ENCODE data around the gene CYP4B1.

CYP4B1 gene

DNA sequence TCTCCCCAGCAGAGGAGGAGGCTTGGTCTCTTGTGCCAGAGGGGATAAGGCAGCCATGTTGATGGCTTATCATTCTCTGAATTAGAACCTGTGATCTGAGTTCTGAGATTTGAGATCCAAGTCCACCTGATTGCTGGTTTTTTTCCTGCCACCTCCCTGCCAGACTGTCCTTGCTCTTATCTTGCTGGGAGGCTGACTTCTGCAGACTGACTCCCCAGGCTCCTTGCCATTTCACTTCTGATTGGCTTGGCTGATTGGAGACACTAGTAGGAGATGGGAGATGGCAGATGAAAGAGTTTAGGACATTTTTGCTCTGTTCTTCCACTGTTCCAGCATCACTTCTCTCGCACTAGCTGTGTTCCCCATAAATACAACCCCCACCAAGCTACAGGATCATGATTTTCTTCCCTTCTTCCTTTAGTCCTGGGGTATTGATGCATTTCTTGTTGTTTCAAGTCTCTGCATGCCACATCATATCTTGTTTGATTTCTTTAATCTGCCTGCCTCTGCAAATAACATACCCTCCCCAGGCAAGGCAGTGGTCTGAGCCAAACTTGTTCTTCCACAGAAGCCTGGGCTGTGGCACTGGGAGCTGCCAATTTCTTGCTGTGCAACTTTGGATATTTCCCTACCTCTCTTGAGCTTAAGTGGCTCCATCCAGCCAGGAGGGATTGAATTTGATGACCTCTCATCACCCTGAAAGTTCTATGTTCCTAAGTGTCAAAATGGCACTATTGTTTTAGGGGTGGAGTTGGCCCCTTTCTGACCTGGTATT, 963 bp upstream of the CYP4B1 start:
- no peak for DNase-seq (ENCODE audit: low read depth in 2 of 2)

DNA sequence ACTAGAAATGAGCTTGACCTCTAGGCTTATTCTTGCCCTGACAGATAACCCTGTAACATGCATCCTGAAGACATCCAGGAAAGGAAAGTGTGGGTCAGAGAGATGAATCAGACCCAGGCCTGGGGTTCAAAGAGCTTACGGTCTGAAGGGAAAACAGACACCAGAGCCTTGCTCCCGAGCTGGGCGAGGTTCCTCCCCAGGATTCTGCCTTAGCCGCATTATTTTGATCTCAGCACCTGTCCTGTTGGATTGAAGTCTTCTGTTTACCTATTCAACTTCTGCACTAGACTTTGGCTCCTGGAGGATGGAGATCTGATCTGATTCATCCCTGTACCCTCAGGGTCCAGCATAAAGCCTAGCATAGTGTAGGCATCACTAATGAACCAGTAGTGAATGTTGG, 1.9 kb downstream of the CYP4B1 start:
- DNase-seq (ENCODE audit: low read depth in 2 of 2), result no peak

DNA sequence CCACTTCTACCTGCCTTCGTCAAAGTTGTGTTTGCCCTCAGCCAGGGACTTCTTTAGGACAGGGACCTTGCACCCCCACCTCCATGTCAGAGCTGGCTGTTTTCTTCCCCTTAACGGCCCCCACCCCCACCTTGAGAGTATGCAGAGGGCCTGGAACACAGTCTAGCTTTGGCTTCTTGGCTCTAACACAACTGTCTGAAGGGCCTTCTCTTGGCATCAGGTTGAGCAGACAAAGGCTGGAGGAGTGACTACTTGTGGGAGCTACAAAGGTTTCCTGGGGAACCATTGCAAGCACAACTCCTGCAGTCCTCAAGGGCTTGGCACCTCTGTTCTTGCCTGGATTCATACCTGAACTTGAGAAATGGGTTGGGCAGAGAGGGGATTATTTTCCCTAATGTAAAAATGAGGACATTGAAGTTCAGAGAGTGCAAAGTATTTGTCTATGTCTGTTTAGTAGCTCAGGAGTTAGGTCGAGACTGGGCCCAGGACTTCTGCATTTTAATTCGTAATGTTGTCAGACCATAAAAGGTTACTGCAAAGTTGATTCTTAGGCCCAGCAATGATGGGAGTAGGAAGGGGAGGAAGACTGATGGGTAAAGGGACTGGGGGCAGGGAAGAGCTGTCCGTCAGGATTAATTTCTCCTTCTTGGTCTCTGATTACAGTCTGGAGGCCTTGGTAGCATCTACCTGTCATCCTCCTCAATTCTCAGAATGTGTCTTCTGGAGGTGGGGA, 2.6 kb downstream of the CYP4B1 start:
- no peak for DNase-seq (ENCODE audit: low read depth in 2 of 2)

DNA sequence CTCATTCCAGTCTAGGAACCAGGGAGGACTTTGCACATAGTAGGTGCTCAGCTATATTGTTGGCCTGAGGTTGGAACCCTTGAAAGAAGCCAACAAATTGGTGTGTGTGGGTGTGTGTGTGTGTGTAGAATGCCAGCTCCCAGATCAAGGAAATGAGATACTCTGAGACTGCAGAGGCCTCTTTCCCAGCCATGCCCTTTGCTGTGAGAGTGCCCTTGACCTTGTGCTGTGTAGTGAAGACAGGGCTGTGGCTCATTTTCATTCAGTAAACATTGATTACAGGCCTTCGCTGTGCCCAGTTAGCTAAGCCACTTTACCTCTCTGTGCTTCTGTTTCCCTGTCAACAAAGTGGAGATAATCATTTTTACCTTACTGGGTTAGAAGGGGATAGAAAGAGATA, 3.2 kb downstream of the CYP4B1 start:
- DNase-seq (ENCODE audit: low read depth in 2 of 2), result no peak

DNA sequence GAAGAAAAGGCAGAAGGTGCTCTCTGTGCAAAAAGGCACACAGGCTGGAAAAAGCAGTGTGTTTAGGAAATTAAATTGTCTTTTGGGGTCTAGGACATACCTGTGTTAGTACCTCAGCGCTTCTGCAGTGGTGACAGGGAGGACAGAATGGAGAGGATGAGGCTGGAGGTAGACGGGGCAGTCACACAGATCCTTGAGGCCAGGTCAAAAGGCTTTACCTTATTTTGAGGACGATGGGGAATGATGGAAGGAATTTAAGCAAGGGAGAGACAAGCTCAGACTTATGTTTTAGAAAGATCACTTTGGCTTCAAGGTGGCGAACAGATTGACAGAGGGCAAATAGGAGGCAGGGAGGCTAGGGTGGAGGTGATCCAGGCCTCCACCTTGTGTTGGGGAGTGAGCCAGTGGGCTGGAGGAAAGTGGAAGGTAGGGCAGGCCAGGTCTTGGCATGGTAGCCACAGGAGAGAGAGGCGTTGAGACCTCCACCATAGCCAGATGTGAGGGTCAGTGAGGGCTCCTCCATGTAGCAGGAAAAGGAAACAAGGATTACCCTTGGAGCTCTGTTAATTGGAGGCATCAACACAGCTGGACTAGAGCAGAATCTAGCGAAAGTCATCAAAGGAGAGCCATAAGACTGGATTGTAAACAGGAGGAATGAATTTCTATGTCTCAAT, 4.2 kb downstream of the CYP4B1 start:
- no peak for DNase-seq (ENCODE audit: low read depth in 2 of 2)

DNA sequence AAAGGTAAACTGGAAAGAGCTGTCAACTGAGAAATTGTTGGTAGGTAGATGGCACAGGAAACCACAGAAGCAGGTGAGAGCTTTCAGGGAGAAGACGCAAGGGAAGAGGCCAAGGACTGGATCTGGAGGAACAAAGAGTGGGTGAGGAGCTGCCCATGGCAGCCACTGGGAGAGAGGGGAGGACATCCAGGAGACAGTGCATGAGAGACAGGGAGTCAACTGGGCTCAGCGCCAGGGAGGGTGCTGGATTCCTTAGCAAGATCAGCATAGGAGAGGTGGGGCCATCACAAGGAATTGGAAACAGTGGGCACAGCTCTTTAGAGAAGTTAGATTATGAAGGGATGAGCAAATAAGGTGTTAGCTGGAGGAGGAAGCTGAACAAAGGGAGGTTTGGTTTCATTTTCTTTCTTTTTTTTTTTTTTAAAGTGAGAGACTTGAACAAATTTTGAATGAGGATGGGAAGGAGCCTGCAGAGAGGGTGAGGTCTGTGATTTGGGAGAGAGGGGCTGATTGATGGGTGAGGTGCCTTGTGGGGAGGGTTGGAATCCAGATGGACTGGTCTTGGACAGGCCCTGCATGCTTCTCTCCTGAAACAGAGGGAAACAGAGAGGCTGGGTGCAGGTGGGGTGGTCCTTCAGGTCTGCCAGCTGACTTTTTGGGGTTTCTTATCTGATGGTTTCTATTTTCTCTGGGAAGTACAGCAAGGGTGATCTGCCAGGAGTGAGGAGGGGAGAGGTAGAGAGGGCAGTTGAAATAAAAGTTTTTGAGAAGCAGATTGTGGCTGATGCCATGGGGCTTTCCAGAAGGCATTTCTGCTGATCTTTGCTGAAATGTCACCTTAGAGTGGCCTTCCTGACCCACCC, 5.4 kb downstream of the CYP4B1 start:
- DNase-seq (ENCODE audit: low read depth in 2 of 2), result no peak

DNA sequence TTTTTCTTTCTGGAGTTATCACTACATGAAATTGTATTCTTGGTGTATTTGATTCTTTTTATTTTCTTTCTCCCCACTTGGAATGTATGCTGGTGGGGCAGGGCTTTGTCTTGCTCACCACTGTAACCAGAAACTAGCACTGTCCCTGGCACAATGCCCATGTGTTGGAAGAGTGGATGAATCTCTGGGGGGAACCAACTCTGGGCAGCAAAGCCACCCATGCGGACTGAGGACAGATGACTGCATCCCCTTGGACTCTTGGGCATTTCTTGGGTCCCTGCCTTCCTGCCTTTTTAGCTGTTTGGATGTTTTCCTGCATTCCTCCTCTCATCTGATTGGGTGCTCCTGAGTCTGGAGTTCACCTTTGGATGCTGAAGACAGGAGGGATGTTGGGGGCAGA, 6.1 kb downstream of the CYP4B1 start:
- no peak for DNase-seq (ENCODE audit: low read depth in 2 of 2)

DNA sequence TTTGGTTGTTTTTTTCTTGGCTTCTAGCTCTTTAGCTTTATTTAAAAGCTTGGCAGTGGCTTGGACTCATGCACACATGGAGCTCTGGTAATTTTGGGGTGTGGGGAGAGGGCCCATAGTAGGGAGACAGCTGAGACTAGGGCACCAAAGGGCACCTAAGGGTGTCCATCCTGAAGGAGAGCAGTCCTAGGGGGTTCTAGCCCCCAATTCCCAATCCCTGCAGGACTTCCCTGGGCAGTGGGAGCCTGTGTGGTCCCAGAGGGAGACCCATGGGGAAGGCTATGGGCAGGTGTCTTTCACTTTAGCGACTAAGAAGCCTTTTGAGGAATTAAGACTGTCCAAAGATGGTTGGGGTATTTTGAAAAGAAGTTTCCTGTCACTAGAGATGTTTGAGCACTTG, 6.9 kb downstream of the CYP4B1 start:
- no peak for DNase-seq (ENCODE audit: low read depth in 2 of 2)

DNA sequence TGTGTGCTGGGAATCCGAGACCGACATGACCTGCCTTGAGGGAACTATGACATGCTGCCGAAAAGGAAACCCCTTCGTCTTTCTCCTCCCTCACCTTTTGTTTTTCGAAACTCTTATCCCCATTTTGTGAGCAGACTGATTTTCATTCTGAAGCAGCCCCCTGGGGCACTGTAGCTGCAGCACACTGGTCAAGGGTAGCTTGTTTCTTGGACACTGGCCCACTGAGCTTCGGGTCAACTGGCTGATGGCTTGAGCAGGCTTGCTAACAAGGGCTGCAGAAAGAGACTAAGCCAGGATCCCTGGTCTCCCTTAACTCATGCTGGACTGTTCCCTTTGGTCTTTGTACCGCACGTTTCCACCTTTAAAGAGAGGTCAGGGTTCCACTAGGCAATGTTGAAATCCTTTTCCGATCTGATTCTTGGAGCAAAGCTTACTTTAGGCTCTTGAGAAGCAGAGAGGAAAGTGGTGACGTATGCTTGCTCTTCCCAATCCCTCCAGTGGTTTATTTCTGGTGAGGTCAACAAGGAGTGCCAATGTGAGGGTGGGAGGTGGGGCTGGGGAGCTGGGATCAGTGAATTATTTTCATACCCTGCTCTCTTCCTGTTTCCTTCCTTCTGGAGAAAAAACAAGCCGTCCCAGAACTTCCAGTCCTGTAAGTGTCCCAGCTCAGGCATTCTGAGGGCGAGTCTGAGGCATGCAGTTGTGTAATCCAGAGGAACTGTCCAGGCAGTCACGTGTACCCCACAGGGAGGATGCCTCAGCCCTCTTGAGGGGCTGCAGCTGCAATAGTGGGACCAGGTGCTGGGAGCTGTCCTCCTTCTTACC, 7.6 kb downstream of the CYP4B1 start:
- DNase-seq (ENCODE audit: low read depth in 2 of 2), result no peak

DNA sequence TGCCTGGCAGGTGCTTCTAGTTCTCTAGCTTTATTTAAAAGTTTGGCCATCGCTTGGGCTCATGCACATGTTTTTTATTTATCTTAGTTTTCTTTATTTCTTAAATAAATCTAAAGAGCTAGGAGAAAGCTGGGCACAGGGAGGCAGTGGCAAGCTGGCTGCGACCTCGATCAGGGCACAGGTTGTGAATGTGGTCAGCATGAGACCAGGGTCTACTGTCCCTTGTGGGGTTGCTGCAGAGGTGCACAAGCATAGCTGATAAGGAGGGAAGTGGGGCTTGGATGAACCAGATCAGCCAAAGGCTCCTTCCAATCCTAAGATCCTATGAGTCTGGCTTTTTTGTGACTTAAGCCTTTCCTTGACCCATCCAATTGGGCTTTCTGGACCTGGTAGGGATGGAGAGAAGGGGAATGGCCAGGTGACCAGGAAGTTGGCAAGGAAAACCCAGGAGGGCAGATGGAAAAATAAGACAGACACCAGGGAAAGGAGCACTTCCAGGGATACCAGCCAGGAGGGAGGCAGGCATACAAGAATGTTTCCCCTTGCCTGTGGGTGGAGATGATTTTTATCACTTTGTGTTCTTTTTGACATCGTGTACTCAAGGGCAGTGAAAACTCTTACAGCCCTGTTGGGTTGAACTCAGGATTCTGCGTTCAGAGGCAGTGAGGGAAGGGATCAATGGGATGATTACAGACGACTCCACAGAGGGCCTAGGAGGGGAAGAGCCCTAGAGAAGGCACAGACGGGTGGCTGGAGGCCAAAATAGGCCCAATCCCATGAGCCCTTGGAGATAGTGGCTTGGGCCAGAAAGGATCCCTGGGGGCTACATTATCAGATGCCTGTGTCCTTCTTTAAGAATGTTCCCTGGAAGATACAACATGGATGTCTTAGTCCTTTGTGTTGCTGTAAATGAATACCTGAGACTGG, 8.5 kb downstream of the CYP4B1 start:
- DNase-seq (ENCODE audit: low read depth in 2 of 2), result no peak

DNA sequence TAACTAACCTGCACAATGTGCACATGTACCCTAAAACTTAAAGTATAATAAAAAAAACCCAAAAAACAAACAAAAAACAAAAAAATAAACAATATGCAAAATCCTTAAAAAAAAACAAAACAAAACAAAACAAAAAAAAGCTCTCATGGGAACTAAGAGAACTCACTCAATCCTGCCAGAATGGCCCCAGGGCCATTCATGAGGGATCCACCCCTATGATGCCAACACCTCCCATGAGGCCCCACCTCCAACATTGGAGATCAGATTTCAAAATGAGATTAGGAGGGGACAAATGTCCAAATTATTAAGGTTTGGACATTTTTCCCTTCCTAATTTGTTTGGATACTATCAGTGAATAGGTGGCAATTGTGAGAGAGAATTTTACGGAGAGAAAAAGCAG, 10.2 kb downstream of the CYP4B1 start:
- DNase-seq (ENCODE audit: low read depth in 2 of 2), result no peak

DNA sequence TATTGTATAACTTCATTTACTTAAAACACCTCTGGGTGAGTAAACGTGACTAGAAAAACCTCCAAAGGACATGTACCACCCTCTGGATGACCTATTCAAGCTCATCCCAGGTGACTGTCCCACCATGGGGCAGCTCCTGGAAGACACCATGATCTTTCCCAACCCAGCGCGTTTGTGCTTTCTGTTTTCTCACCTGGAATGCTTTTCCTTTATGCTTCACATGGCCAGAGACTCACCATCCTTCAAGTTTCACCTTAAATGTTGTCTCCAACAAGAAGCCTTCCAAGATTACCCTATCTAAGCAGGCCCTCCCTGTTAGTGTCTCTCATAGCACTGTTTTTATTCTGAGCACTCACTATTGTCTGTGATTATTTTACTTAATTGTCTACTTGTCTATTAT, 11.1 kb downstream of the CYP4B1 start:
- DNase-seq (ENCODE audit: low read depth in 2 of 2), result no peak

DNA sequence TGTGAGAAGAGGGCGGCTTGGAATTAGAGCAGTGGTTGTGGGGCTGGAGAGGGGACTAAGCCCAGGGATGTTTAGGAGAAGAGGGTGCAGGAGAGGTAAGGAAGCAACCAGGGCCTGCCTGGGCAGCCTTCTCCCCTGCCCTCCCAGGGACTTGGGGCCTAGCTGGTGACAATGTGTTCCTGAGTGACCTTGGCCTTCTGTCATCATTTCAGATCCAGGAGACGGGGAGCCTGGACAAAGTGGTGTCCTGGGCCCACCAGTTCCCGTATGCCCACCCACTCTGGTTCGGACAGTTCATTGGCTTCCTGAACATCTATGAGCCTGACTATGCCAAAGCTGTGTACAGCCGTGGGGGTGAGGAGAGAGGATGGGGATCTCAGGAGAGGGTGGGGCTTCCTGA, 11.8 kb downstream of the CYP4B1 start:
- DNase-seq (ENCODE audit: low read depth in 2 of 2), result no peak

DNA sequence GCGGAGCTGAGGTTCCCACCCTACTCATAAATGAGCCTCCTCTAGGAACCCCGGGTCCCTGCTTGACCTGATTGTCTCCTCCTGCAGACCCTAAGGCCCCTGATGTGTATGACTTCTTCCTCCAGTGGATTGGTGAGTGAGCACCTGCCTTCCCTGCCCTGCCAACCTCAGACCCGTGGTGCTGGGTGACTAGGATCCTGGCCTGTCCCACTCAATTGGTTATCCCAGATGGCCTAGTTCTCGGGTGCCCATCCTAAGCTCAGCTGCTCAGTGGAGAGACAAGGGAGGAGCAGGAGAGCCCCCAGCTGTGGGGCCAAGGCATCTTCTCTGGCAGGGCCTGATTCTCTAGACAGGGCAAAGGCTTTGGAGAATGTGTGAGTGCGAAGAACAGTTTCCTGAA, 12.2 kb downstream of the CYP4B1 start:
- no peak for DNase-seq (ENCODE audit: low read depth in 2 of 2)

DNA sequence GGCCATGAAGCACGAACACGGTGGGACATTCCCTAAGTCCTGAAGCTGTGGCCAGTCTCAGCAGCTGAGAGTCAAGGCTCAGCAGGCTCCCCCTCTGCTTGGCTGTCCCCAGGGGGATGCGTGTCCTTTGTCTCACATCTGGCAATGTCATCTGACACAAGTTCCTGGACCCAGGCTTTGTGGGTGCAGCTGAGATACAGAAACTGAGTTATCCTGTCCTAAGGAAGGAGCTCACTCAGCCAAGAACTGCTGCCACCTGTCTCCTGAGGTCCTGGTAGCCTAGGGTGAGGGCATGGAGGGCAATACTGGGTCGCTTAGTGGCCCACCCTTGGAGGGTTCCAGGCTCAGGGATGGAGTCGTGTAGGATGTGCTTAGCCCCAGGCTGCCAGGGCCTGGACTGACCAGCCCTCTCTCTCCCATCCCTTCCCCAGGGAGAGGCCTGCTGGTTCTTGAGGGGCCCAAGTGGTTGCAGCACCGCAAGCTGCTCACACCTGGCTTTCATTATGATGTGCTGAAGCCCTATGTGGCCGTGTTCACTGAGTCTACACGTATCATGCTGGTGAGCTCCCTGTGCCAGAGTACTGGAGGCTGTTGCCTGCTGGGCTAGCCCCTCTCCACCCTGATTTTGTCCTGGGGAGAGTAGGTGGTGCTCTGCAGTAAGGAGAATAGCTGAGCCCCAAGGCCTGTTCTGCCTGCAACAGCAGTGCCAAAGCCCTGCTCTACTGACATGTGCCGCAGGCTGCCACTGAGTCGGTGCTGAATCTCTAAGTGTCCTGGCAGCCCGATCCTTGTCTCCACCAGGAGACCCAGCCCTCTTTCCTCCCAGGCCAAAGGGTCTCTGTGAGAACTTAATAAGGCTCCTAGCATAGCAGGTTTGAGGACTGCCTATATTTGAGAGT, 13.5 kb downstream of the CYP4B1 start:
- DNase-seq (ENCODE audit: low read depth in 2 of 2), result no peak

DNA sequence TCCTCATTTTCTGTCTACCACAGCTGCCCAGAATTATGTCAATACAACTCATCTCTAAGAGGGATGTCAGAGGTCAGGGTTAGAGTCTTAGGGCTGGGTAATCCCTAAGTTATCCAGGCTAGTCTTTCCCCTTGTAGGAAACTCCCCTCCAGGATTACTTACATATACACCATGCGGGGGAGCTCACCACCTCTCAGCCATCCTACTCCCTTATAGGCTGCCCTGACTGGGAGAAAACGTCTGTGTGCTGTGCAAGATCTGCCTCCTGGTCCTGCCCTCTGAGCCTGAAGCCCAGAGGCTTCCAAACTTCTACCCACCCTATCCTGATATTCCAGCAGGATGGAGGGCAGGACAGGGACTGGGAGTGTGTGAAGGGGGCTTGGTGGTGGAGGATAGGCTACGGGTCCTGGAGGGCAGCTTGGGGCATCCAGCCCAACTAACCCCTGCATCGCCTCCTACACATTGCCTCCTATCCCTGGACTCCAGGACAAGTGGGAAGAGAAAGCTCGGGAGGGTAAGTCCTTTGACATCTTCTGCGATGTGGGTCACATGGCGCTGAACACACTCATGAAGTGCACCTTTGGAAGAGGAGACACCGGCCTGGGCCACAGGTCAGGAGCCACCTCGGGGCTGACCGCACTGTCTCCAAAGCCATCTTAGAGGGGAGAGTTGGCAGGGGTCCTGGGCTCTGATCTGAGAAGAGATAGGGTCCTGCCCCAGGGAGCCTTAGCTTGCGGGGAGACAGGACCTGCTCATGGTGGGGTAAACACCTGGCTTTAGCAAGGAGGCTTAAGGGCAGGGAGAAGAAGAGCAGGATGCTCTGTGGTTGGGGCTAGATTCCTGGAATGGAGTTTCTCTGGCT, 14.4 kb downstream of the CYP4B1 start:
- DNase-seq (ENCODE audit: low read depth in 2 of 2), result no peak

DNA sequence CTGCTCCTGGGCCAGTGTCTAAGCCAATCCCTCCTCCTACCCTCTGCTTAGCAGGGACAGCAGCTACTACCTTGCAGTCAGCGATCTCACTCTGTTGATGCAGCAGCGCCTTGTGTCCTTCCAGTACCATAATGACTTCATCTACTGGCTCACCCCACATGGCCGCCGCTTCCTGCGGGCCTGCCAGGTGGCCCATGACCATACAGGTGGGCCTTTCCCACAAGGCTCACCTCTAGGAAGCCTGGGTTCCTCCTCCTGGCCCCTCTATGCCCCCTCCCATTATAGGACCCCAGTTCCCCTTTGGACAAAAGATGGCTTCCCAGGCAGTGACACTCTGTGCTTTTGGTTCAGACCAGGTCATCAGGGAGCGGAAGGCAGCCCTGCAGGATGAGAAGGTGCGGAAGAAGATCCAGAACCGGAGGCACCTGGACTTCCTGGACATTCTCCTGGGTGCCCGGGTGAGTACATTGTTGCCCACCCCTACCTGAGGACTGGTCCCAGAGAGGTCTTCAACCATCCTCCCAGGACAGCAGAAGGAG, 15.1 kb downstream of the CYP4B1 start:
- DNase-seq (ENCODE audit: low read depth in 2 of 2), result no peak

DNA sequence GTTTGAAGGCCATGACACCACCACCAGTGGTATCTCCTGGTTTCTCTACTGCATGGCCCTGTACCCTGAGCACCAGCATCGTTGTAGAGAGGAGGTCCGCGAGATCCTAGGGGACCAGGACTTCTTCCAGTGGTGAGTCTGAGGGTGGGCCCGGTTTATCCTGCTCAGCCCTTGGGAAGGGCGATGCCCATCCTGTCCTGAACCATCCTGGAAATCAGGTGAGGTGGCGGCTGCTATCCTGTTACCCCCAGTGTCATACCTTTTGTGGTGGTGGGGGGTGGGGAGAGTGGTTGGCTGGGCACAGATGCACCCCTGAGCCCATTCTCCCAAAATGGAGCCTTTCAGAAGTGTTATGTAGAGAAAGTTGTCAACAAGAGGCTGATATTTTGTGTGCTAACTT, 16.3 kb downstream of the CYP4B1 start:
- no peak for DNase-seq (ENCODE audit: low read depth in 2 of 2)
